ENCODE measurements around the gene KRTAP10-1. TPM values are rescaled to one million over a fixed set of nuclear protein-coding genes. Genes with fewer than 3 reads are reported as not detected.

The KRTAP10-1 gene
- total RNA-seq, 1 experiment from 2014 or later = not detected

DNA sequence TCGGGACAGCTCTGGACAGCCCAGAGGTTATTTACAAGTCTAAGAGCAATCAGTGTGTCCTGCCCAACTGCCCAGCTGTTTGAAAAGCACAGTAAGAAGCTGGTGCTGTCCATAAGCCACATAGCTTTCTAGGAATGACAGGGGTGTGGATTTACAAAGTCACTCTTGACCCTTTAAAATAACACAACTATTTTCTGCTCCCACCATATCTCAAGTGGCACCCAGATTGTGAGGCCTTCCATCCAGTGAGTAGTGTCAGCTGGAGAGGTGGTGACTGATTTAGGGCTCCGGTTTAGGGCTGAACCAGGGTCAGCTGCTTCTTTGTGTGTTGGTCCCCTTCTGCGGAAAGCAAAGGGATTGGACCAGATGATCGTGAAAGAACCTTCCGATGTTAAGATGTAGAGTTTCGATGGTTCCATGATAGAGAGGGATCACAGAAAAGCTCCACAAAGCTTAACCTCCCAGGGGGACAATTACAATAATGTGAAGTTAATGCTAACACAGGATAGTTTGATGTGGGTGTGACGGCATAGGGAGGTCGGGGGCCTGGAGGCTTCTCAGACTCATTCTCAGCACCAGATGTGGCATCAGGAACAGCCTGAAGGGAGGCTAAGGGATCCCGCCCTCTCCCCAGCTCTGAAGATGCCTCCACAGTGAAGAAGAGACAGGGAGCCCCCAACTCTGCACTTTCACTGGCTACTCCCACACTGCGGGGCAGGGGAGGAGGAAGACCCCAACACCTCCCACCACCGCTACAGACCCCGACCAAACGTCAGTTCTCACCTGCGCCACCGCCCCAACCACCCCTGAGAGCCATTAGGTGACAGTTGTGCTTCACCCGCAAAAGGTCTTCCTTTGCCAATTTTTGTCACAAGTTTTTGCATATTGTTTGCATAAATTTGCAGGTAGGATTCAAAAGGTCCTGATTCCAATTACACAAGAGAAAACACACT lies 44.1 kb downstream of the KRTAP10-1 start:
- H2AK5ac ChIP-seq (ENCODE audit: insufficient read length, low read length) = no peak overlapping the region
- no peak overlapping the region for H2AFZ ChIP-seq (ENCODE audit: low read length)
- no peak overlapping the region for H2BK12ac ChIP-seq (ENCODE audit: insufficient read length, low read depth, low read length)
- no peak overlapping the region for H2BK120ac ChIP-seq (ENCODE audit: low read depth, low read length, poor library complexity, severe bottlenecking)
- Mint-ChIP-seq H3K36me3 (ENCODE audit: insufficient read depth in 1 of 3, low read depth in 3 of 3) (peaks cover 27 to 39% (median 28%) of the 10 kb centered on the region in 3 experiments), H3K4me1 (peaks cover 24 to 27% of the 10 kb centered on the region in 2 experiments), H3K4me3 (no peak overlapping the region; a peak in 1 of 5 replicates), H3K9me3 (peaks cover 21 to 26% of the 10 kb centered on the region in 2 experiments), H3K27me3 (ENCODE audit: low read depth) (peaks cover 2% of the 10 kb centered on the region; the same call in 1 of the 2 replicates), H3K27ac (peak overlapping the region in 1 of 3 experiments; percentile 59; a peak in 2 of 7 replicates)
- TF ChIP-seq, protein P1, sequence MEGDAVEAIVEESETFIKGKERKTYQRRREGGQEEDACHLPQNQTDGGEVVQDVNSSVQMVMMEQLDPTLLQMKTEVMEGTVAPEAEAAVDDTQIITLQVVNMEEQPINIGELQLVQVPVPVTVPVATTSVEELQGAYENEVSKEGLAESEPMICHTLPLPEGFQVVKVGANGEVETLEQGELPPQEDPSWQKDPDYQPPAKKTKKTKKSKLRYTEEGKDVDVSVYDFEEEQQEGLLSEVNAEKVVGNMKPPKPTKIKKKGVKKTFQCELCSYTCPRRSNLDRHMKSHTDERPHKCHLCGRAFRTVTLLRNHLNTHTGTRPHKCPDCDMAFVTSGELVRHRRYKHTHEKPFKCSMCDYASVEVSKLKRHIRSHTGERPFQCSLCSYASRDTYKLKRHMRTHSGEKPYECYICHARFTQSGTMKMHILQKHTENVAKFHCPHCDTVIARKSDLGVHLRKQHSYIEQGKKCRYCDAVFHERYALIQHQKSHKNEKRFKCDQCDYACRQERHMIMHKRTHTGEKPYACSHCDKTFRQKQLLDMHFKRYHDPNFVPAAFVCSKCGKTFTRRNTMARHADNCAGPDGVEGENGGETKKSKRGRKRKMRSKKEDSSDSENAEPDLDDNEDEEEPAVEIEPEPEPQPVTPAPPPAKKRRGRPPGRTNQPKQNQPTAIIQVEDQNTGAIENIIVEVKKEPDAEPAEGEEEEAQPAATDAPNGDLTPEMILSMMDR (conservative IDR thresholded peaks at IDR 0.05) = no peak
- H3K4me1 ChIP-seq (ENCODE audit: insufficient read depth, low read length) = peaks cover 4% of the 10 kb centered on the region; the same call in 1 of the 2 replicates
- no peak overlapping the region for H4K5ac ChIP-seq (ENCODE audit: insufficient read length, low read depth, low read length)
- H3K56ac ChIP-seq (ENCODE audit: insufficient read length, low read depth, low read length) = no peak overlapping the region
- H2BK5ac ChIP-seq (ENCODE audit: insufficient read length, low read length) = no peak overlapping the region
- H2BK20ac ChIP-seq (ENCODE audit: low read depth, low read length, poor library complexity, severe bottlenecking) = no peak overlapping the region
- no peak overlapping the region for H3K14ac ChIP-seq (ENCODE audit: insufficient read depth, low read length)
- no peaks in the 10 kb centered on the region for H4K20me1 ChIP-seq (ENCODE audit: control insufficient read depth, insufficient read depth, insufficient read length)
- no peak overlapping the region for H2BK15ac ChIP-seq (ENCODE audit: low read depth, low read length)
- no peak overlapping the region for H3K23ac ChIP-seq (ENCODE audit: insufficient read length, low read depth, low read length)
- no CpG with 5 or more reads among the region's 16 CpGs for WGBS (ENCODE audit: extremely low coverage, insufficient read length, low lambda C conversion rate)
- H3K27ac ChIP-seq (ENCODE audit: insufficient read length, low read depth, low read length) = no peak overlapping the region
- H3K79me2 ChIP-seq (ENCODE audit: insufficient read depth, low read length) = no peaks in the 10 kb centered on the region; the same call in 1 of the 2 replicates
- no peaks in the 10 kb centered on the region for H3K23me2 ChIP-seq (ENCODE audit: insufficient read length, low read depth, low read length, poor library complexity, severe bottlenecking)
- H3T11ph ChIP-seq (ENCODE audit: low read length) = no peak overlapping the region
- H3K4me2 ChIP-seq (ENCODE audit: insufficient read depth, insufficient read length, low read length) = no peak overlapping the region
- no peak overlapping the region for H3K18ac ChIP-seq (ENCODE audit: insufficient read length, low read depth, low read length)
- no peak overlapping the region for H4K8ac ChIP-seq (replicated peaks; ENCODE audit: insufficient read length, low read depth, low read length)
- peaks cover 2% of the 10 kb centered on the region for H3K79me1 ChIP-seq (ENCODE audit: insufficient read depth, low read depth, low read length, poor library complexity, severe bottlenecking)
- no peak overlapping the region for H3K9ac ChIP-seq (ENCODE audit: extremely low read depth, insufficient read length, low read length)
- no peak for DNase-seq
- peaks cover 24% of the 10 kb centered on the region for H3K9me3 ChIP-seq (ENCODE audit: control insufficient read depth, low read depth, low read length)
- H4K91ac ChIP-seq (ENCODE audit: insufficient read length, low read depth, low read length) = no peak overlapping the region
- H3K27me3 ChIP-seq (ENCODE audit: insufficient read depth, low read length) = no peaks in the 10 kb centered on the region
- no peak overlapping the region for H3K4ac ChIP-seq (ENCODE audit: low read depth, low read length)
